ENCODE data around the gene CDKN2A.

DNA sequence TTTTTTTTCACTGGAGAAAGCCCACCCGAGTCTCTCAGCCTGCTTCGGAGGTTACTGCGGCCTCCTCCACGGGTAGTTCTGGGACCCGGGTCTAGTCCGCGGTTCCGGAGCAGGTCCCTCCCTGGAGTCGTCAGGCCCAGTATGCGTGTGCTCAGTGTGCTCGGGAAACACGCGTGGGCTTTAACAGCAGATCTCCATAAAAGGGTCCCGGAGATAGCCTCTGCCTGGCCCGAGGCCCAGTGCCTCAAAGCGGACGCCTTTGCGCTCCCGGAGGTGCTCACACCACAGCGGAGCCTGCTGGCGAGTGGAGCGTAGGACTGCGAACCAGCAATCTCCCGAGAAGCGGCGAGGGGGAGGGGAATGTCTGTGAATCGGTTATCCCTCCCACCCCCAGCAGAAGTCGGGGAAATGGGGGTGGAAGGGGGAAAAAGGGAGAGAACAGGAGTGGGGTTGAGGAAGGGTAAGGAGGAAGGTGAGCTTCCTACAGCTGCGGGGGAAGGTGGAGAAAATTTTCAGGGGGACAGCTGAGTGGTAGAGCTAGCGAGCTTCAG lies 28.7 kb downstream of the CDKN2A start:
- TF ChIP-seq, protein P1, sequence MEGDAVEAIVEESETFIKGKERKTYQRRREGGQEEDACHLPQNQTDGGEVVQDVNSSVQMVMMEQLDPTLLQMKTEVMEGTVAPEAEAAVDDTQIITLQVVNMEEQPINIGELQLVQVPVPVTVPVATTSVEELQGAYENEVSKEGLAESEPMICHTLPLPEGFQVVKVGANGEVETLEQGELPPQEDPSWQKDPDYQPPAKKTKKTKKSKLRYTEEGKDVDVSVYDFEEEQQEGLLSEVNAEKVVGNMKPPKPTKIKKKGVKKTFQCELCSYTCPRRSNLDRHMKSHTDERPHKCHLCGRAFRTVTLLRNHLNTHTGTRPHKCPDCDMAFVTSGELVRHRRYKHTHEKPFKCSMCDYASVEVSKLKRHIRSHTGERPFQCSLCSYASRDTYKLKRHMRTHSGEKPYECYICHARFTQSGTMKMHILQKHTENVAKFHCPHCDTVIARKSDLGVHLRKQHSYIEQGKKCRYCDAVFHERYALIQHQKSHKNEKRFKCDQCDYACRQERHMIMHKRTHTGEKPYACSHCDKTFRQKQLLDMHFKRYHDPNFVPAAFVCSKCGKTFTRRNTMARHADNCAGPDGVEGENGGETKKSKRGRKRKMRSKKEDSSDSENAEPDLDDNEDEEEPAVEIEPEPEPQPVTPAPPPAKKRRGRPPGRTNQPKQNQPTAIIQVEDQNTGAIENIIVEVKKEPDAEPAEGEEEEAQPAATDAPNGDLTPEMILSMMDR (IDR thresholded peaks at IDR 0.05), result no peak
- no peak for TF ChIP-seq ATF1 (CRISPR knock-in tag; IDR thresholded peaks at IDR 0.05)
- no peak for TF ChIP-seq ZNF671 (CRISPR knock-in tag; IDR thresholded peaks at IDR 0.05)
- TF ChIP-seq TCF7 (CRISPR knock-in tag; IDR thresholded peaks at IDR 0.05; ENCODE audit: low read depth), result no peak
- TF ChIP-seq, protein P2, sequence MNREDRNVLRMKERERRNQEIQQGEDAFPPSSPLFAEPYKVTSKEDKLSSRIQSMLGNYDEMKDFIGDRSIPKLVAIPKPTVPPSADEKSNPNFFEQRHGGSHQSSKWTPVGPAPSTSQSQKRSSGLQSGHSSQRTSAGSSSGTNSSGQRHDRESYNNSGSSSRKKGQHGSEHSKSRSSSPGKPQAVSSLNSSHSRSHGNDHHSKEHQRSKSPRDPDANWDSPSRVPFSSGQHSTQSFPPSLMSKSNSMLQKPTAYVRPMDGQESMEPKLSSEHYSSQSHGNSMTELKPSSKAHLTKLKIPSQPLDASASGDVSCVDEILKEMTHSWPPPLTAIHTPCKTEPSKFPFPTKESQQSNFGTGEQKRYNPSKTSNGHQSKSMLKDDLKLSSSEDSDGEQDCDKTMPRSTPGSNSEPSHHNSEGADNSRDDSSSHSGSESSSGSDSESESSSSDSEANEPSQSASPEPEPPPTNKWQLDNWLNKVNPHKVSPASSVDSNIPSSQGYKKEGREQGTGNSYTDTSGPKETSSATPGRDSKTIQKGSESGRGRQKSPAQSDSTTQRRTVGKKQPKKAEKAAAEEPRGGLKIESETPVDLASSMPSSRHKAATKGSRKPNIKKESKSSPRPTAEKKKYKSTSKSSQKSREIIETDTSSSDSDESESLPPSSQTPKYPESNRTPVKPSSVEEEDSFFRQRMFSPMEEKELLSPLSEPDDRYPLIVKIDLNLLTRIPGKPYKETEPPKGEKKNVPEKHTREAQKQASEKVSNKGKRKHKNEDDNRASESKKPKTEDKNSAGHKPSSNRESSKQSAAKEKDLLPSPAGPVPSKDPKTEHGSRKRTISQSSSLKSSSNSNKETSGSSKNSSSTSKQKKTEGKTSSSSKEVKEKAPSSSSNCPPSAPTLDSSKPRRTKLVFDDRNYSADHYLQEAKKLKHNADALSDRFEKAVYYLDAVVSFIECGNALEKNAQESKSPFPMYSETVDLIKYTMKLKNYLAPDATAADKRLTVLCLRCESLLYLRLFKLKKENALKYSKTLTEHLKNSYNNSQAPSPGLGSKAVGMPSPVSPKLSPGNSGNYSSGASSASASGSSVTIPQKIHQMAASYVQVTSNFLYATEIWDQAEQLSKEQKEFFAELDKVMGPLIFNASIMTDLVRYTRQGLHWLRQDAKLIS (CRISPR knock-in tag; IDR thresholded peaks at IDR 0.05; ENCODE audit: borderline replicate concordance), result no peak
- TF ChIP-seq, protein P3, sequence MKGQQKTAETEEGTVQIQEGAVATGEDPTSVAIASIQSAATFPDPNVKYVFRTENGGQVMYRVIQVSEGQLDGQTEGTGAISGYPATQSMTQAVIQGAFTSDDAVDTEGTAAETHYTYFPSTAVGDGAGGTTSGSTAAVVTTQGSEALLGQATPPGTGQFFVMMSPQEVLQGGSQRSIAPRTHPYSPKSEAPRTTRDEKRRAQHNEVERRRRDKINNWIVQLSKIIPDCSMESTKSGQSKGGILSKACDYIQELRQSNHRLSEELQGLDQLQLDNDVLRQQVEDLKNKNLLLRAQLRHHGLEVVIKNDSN (CRISPR knock-in tag; IDR thresholded peaks at IDR 0.05), result no peak
- no peak for TF ChIP-seq FOXJ3 (CRISPR knock-in tag; IDR thresholded peaks at IDR 0.05; ENCODE audit: borderline replicate concordance)

All from WTC11 (cell line).